RWPE1 (cell line): Measurements from ENCODE around the gene CDC14C.

Experiments
- CTCF ChIA-PET: fragments of 350-600 bp; sonication (Branson Sonifier 250); formaldehyde crosslinking; extraction: SDS; loops from one replicate; lab custom pipeline; 2021; lab: Yijun Ruan, JAX
- POLR2A ChIA-PET: fragments of 400-600 bp; formaldehyde crosslinking; extraction: SDS; loops from one replicate; lab custom pipeline; 2020; ENCODE audit warnings: antibody characterized with exemption; ENCODE audit not compliant: low non-redundant PET; lab: Yijun Ruan, JAX
- DNase-seq: peaks from one replicate; pipeline ENCODE4 v3.0.0; 2012; ENCODE audit warnings: low spot score
- H3K27ac ChIP-seq: fragments of 450-650 bp; 2 replicates; pipeline ENCODE4 v1.5.1; 2017
- CTCF ChIP-seq: fragments of 450-650 bp; conservative IDR thresholded peaks from 2 replicates; pipeline ENCODE4 v1.5.1; 2017; ENCODE audit warnings: low read depth, mild to moderate bottlenecking

The CDC14C gene

GRCh38 chr7:48933549-48934085 lies 9.3 kb downstream of the CDC14C start:
- ChIA-PET CTCF (interaction anchor here (0.5 kb wide), 1 partner anchor 237 kb away, joined by 4 read pairs; no protein-coding TSS in a partner anchor), POLR2A (no interaction called here)
- DNase-seq = no peak
- no peak overlapping the region for H3K27ac ChIP-seq
- TF ChIP-seq CTCF = no peak

DNA sequence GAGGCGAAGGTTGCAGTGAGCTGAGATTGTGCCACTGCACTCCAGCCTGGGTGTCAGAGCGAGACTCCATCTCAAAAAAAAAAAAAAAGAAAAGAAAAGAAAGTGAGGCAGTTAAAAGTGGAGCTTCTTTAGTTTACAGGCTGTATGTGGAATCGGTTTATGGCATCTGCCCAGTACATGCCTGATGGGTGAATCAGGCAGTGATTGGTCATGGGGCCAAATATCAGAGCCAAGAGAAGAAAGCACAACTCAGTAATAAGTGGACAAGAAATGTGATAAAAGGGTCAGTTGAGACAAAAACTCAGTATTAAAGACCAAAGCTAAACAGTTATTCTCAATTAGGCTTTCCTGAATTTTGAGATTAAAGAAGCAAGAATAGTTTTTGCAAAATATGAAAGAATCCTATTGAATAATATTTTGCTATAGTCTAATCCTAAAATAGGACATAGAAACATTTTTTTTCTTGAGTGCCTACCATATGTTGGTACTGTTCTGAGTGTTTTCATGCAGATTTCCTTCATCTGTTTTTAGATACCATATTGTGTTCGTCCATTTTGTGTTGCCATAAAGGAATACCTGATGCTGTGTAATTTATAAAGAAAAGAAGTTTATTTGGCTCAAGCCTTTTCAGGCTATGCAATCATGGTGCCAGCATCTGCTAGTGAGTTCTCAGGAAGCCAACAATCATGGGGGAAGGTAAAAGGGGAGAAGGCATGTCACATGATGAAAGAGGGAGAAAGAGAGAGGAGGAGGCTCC lies 14.4 kb downstream of the CDC14C start:
- ChIA-PET CTCF (no interaction called here), POLR2A (no interaction called here)
- DNase-seq = peak; percentile 37
- no peak for TF ChIP-seq CTCF
- no peak overlapping the region for H3K27ac ChIP-seq

DNA sequence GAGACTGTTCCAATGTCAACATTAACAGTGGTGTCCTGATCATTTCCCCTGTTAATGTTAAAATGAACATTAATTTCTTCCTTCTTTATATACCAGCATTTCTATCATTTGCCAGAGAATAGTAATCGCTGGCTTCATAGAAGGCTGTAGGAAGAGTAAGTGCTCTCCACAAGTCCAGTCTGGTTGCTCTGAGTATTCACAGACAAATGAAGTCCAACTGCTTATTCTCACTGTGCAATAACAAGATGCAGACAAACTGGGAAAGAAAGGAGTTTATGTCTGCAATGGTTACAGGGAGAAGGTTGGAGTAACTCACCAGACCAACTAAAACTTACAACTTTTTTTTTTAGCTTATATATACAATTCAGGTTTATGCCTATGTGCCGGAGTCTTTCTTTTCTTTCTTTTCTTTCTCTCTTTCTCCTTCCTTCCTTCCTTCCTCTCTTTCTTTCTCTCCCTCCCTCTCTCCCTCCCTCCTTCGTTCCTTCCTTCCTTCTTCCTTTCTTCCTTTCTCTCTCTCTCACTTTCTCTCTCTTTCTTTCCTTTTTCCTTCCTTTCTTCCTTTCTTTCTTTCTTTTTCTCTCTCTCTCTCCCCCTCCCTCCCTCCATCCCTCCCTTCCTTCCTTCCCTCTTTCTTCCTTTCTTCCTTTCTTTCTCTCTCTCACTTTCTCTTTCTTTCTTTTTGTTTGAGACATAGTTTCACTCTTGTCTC lies 19.1 kb downstream of the CDC14C start:
- no peak overlapping the region for H3K27ac ChIP-seq
- POLR2A ChIA-PET = no interaction called here
- DNase-seq = no peak
- TF ChIP-seq CTCF = no peak
- CTCF ChIA-PET = no interaction called here

GRCh38 chr7:48955916-48956315 lies 31.6 kb downstream of the CDC14C start:
- POLR2A ChIA-PET = no interaction called here
- H3K27ac ChIP-seq = no peak overlapping the region
- no peak for DNase-seq
- TF ChIP-seq CTCF = no peak
- CTCF ChIA-PET = no interaction called here

DNA sequence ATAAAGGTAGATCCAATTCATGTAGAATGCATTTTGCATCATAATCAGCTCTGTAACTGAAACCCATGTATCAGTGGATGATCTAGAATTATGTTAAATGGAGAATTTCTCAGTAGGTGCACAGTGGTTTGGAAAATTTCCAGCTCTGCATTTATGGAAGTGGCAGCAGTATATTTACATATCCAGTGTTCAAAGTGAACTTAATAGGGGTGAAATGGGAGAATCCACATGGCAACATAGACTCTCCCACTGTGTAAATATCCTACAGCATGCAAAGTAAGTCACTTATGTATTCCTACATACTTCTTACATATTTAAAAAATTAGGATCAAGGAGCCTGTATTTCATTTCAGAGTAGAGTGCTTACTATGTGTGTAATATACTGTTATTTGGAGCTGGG lies 35.3 kb downstream of the CDC14C start:
- DNase-seq = no peak

More for the DNA sequence above, 35.3 kb downstream of the CDC14C start:
- H3K27ac ChIP-seq = no peak overlapping the region
- ChIA-PET CTCF (interaction anchor here (0.7 kb wide), 1 partner anchor 141 kb away, joined by 3 read pairs; no protein-coding TSS in a partner anchor), POLR2A (no interaction called here)
- no peak for TF ChIP-seq CTCF
